Endodermal cell (in vitro differentiated cells): ENCODE data around the gene DPP10. TPM values are rescaled to one million over a fixed set of nuclear protein-coding genes. Genes with fewer than 3 reads are reported as not detected.

ENCODE experiments used
- DNase-seq: peaks from one replicate; pipeline ENCODE4 v3.0.0-alpha.2; 2017
- H3K27ac ChIP-seq: 2 replicates; pipeline ENCODE4 v1.5.1; 2013; ENCODE audit warnings: mild to moderate bottlenecking, low read depth, low read length, moderate library complexity
- H3K27me3 ChIP-seq: 2 replicates; pipeline ENCODE4 v1.6.1; 2013; ENCODE audit warnings: mild to moderate bottlenecking, low read length, moderate library complexity; ENCODE audit not compliant: insufficient read depth, control insufficient read depth, poor library complexity, severe bottlenecking
- H3K36me3 ChIP-seq: 2 replicates; pipeline ENCODE4 v1.7.0; 2013; ENCODE audit warnings: mild to moderate bottlenecking, low read length, moderate library complexity; ENCODE audit not compliant: control insufficient read depth, insufficient read depth
- H3K4me1 ChIP-seq: one replicate; pipeline ENCODE4 v1.7.0; 2013; ENCODE audit warnings: low read length; ENCODE audit not compliant: control insufficient read depth, insufficient read depth
- H3K4me3 ChIP-seq: 2 replicates; pipeline ENCODE4 v1.5.1; 2013; ENCODE audit warnings: mild to moderate bottlenecking, low read length, moderate library complexity
- H3K9ac ChIP-seq: 2 replicates; pipeline ENCODE4 v1.6.1; 2013; ENCODE audit warnings: mild to moderate bottlenecking, low read length, moderate library complexity; ENCODE audit not compliant: poor library complexity, severe bottlenecking; ENCODE audit errors: extremely low read depth
- H3K9me3 ChIP-seq: 2 replicates; pipeline ENCODE4 v1.6.1; 2013; ENCODE audit warnings: mild to moderate bottlenecking, low read length, moderate library complexity; ENCODE audit not compliant: control insufficient read depth
- H3K27ac Mint-ChIP-seq: 2 replicates; pipeline ENCODE4 v1.8.0; 2020; ENCODE audit warnings: mixed read lengths
- H3K27me3 Mint-ChIP-seq: 2 replicates; pipeline ENCODE4 v1.8.0; 2021; ENCODE audit warnings: mild to moderate bottlenecking, mixed read lengths; ENCODE audit not compliant: insufficient read depth
- H3K36me3 Mint-ChIP-seq: 2 replicates; pipeline ENCODE4 v1.8.0; 2020; ENCODE audit warnings: low read depth, mixed read lengths
- H3K4me1 Mint-ChIP-seq: 2 replicates; pipeline ENCODE4 v1.8.0; 2020; ENCODE audit warnings: mixed read lengths
- H3K4me3 Mint-ChIP-seq: 2 replicates; pipeline ENCODE4 v1.8.0; 2020; ENCODE audit warnings: mild to moderate bottlenecking, moderate library complexity, mixed read lengths
- H3K9me3 Mint-ChIP-seq: 2 replicates; pipeline ENCODE4 v1.8.0; 2020; ENCODE audit warnings: mild to moderate bottlenecking, mixed read lengths
- WGBS, 2 experiments: methylation state at CpG; one replicate each; pipeline versions ENCODE4 v1.1.5 to v1.1.7; 2013; ENCODE audit warnings: missing lambda C conversion rate in 2 of 2, mixed read lengths in 1 of 2; ENCODE audit not compliant: insufficient coverage in 1 of 2, insufficient read length in 1 of 2; 5-methylcytosine and 5-hydroxymethylcytosine counted together
- total RNA-seq, 2 donors: library from RNA; stranded (reverse); fragmentation: NEBNext Ultra II Directional in 1 of 2; extraction: Animal tissue kit (Norgen Biotek cat#: 25700) in 1 of 2; gene quantifications; 2 replicates in 1 of 2; 3 replicates in 1 of 2; pipeline ENCODE4 v1.2.1, GENCODE V29; 2021
- TF ChIP-seq, protein P1 (sequence below): fragments of 200-600 bp; sonication (generic); conservative IDR thresholded peaks from 2 replicates; pipeline ENCODE4 v1.5.0; 2021; ENCODE audit warnings: antibody characterized with exemption, mild to moderate bottlenecking

DPP10 gene
- total RNA-seq, 2 donors from 2014 or later: 8.2 to 19.2 TPM

GRCh38 chr2:115171751-115172150, 729.3 kb downstream of the DPP10 start:
- peaks cover 4% of the 10 kb centered on the region for H3K4me1 ChIP-seq
- Mint-ChIP-seq H3K4me3 (no peak overlapping the region), H3K9me3 (no peaks in the 10 kb centered on the region), H3K36me3 (no peaks in the 10 kb centered on the region), H3K27me3 (no peaks in the 10 kb centered on the region), H3K27ac (no peak overlapping the region), H3K4me1 (peaks cover 7% of the 10 kb centered on the region)
- no peak for DNase-seq
- 94 to 100% methylated on average over 2 of the region's 2 CpGs for WGBS, 2 experiments
- no peak overlapping the region for H3K4me3 ChIP-seq
- TF ChIP-seq, protein P1, sequence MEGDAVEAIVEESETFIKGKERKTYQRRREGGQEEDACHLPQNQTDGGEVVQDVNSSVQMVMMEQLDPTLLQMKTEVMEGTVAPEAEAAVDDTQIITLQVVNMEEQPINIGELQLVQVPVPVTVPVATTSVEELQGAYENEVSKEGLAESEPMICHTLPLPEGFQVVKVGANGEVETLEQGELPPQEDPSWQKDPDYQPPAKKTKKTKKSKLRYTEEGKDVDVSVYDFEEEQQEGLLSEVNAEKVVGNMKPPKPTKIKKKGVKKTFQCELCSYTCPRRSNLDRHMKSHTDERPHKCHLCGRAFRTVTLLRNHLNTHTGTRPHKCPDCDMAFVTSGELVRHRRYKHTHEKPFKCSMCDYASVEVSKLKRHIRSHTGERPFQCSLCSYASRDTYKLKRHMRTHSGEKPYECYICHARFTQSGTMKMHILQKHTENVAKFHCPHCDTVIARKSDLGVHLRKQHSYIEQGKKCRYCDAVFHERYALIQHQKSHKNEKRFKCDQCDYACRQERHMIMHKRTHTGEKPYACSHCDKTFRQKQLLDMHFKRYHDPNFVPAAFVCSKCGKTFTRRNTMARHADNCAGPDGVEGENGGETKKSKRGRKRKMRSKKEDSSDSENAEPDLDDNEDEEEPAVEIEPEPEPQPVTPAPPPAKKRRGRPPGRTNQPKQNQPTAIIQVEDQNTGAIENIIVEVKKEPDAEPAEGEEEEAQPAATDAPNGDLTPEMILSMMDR: no peak
- no peaks in the 10 kb centered on the region for H3K9me3 ChIP-seq
- no peak overlapping the region for H3K9ac ChIP-seq
- no peaks in the 10 kb centered on the region for H3K36me3 ChIP-seq
- H3K27me3 ChIP-seq: no peaks in the 10 kb centered on the region
- H3K27ac ChIP-seq: no peak overlapping the region

DNA sequence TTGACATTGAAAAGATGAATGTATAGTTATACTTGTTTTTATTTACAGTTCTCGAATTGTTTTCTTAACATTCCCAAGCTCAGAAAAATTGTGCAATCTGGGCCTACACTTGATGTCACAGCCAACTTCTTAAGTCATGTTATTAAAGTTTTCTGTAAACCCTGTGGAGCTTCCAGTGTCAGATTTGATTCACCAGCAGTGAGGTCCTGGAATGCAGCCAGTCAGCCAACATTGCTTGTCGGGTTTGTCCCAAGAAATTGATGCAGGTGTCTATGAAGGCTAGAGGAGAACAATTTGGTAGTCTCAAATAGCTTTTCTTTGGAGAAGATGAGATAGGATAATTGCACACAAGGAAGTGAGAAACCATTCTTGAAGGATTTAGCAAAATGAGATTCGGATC, 732.2 kb downstream of the DPP10 start:
- no peaks in the 10 kb centered on the region for H3K36me3 Mint-ChIP-seq
- 94 to 100% methylated on average over 3 of the region's 3 CpGs for WGBS, 2 experiments

DNA sequence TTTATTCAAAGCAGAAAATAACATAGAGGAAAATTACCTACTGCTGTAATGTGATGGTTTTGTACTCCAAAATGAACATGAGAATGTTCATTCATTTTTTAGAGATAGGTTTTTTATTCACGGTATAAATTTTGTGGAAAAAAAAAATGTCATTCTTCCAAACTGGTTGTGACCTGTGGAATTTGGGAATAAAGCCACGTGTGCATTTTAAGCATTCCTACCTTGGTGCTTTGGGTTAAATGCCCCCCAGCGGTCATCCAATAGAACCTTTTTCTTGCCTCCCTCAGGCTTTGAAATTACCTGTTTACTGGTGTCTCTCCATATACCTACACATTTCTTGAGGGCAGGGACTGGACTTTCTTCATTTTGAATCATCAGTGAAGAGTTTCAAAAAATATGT, 740.7 kb downstream of the DPP10 start:
- Mint-ChIP-seq H3K36me3 (no peaks in the 10 kb centered on the region), H3K27me3 (no peaks in the 10 kb centered on the region), H3K4me3 (no peak overlapping the region), H3K27ac (no peak overlapping the region), H3K9me3 (peaks cover 3% of the 10 kb centered on the region), H3K4me1 (peaks cover 6% of the 10 kb centered on the region)
- H3K9me3 ChIP-seq: peaks cover 10% of the 10 kb centered on the region
- 46 to 86% methylated on average over 1 to 3 of the region's 3 CpGs for WGBS, 2 experiments
- no peaks in the 10 kb centered on the region for H3K4me1 ChIP-seq
- H3K9ac ChIP-seq: no peak overlapping the region
- H3K4me3 ChIP-seq: no peak overlapping the region
- no peaks in the 10 kb centered on the region for H3K36me3 ChIP-seq
- H3K27me3 ChIP-seq: no peaks in the 10 kb centered on the region
- peak; percentile 60 for DNase-seq
- TF ChIP-seq, protein P1: peak; percentile 79
- no peak overlapping the region for H3K27ac ChIP-seq

More for the DNA sequence above, 732.2 kb downstream of the DPP10 start:
- no peaks in the 10 kb centered on the region for H3K36me3 ChIP-seq
- no peak overlapping the region for H3K27ac Mint-ChIP-seq
- H3K9me3 Mint-ChIP-seq: no peaks in the 10 kb centered on the region
- no peaks in the 10 kb centered on the region for H3K27me3 ChIP-seq
- H3K4me3 Mint-ChIP-seq: no peak overlapping the region
- H3K4me1 ChIP-seq: no peaks in the 10 kb centered on the region
- peaks cover 2% of the 10 kb centered on the region for H3K4me1 Mint-ChIP-seq
- no peak overlapping the region for H3K4me3 ChIP-seq
- TF ChIP-seq, protein P1: no peak
- no peaks in the 10 kb centered on the region for H3K27me3 Mint-ChIP-seq
- no peak overlapping the region for H3K9ac ChIP-seq
- no peak overlapping the region for H3K27ac ChIP-seq
- no peak for DNase-seq
- no peaks in the 10 kb centered on the region for H3K9me3 ChIP-seq
